HTERT RPE-1 (cell line): ENCODE data around the gene EIF3I.

Source experiments
- in situ Hi-C: fragments of 300-500 bp; cut with MboI; formaldehyde crosslinking; loops from 4 replicates; pipeline ENCODE4 v1.14.3; 2020; ENCODE audit warnings: low sequenced_read_pairs

The EIF3I gene

DNA sequence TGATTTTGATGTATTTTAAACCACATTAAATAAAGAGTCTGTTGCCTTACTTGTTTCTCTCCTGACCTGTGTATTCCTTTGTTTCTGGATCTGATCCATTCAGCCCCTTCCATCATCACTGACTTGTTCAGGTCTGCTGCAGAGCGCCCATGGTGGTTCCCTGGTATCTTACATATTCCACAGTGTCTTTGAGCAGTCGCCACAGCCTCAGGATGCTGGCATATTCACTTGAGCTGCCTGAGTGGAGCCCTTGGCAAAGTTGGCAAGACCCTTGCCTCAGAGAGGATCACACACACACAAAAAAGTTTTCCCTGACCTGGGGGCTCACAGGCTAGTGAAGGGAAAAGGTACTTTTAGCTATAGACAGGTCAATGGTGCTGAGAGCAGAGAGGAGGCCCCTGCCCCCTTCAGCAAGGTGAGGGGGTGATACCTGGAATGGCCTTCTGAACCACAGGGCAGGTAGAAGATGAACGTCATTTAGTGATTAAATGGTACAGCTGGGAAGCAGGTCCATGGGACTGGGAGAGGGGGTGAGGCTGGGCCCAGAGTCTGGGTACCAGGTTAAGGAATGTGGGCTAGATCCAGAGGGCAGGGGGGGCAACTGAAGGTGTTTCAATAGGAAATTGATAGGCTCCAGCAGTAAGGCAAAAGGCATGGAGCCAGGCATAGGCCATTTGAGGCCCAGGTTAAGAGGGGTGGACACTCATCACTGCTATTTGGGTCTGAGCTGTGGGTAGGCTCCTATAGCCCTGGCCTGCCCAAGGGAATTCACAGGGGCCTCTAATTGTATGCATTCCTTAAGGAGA is 23.8 kb upstream of the EIF3I start:
- in situ Hi-C loops = no loop called here

DNA sequence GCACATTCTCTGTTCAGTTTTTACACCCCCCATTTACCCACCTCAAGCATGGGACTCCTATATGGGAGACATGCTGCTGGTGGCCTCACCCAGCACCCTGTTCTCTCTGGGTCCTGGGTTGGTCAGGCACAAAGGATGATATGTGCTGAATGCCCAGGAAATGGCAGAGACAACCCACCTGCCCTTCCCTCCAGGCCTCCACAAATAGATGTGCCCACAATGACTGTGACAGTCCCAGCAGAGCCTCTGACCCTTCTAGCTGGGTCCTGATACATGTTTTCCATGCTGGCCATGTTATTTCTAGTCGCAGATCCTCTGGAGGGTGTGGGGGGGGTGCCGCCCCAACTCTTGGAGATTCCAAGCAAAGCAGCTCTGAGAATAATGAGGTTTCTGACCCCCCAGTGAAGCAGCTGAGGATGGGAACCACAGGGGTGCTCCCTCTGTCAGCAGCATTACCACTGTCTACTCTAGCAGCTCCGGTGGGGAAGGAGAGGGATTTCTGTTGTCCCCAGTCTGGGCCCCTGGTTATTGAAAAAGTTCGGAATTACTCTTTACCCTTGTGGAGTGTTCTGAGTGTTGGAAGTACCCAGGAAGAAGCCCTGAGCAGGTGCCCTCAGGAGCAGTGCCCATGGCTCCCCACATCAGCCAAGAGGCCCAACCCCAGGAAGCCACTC is 23.0 kb upstream of the EIF3I start:
- in situ Hi-C loops = no loop called here

DNA sequence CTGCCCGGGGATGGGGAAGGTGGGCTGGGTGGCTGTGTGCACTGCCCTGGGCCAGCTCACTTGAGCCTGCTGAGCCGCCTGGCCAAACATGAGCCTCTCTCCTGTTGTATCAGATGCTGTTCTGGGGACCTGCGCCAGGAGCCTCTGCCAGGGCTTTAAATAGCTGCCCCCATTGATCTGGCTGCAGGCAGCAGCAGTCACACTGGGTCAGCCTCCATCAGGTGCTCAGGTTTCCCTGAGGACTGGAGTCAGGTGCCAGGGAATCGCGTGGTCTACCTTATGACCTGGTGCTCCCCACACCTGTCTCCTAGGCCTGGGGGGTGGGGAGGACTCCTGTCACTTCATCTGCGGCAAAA is 22.5 kb upstream of the EIF3I start:
- in situ Hi-C loops = no loop called here

DNA sequence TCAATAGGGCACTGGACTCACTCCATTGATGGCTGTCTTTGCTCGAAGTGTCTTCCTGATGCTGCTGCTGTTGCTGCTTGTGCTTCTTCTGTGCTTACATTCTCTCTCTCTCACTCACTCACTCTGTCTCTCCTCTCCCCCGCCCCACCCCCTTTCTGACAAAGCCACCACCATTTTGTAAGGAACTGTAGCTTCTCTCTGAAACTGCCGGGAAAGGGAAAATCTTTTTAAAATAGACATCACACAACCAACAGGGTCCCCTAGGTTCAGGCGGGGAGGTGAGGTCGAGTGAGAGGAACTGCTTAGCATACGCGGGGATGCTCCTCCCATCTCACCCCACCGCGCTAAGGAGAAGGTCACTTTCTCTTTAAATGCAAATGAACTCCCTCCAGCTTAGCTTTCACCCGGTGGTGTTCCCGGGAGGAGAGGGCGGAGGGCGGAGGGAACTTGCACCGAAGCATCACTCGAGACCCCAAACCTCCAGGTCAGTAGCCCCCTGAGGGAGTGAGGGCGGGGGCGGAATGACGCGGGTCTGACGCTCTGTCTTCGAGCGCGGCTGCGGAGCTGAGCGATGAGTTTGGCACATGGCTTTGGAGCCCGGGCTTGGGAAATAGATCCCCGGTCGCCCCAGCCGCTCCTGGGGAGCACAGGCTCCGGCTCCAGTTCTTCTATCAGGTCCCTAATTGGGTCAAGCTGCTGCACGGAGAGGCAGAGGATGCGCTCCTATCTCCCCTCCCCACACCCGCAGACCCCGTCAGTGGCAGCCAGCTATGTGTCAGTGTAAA is 21.8 kb upstream of the EIF3I start, which contains the start of gene CCDC28B:
CCDC28B (plus strand) TSS at position 370 of the 785 bp plus-strand sequence. CDS start 1,341 bp downstream, outside the sequence.
- in situ Hi-C loops = no loop called here

DNA sequence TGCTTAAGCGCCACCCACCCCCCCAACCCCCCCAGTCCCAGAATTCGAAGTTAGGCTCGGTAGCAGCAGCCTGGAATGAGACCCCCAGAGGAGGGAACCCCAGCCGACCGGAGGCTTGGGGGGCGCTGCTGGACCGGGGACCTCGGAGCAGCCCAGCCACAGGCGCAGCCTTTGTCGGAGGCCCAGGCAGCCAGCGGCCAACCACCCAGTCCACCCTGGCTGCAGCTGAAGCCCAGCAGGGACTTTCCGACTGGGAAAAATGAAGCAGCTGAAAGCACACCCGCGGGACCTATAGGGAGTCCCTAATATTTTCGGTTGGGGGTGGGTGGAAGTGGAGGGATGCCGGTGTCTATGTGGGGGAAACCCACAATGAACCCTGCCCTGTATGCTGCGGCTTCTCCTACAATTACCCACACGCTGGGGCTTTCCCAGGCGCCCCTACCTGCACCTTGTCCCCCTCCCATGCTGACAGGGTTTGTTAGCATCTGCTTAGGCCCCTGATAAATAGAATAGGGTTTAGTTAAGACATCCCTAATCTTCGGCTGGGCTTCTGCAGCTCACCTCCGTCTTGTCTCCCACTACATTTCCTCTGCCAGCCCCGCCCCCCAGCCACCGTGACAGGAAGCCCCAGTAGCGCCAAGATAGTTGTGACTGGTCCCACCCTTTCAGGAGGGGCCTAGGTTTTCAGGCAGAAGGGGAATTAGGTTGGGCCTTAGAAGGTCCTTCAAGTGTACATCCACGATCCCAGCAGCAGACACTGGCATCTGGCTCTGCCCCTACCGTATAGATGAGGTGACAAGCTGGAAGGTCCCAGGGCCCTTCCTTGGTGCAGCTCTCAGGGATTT is 21.0 kb upstream of the EIF3I start:
- in situ Hi-C loops = no loop called here

DNA sequence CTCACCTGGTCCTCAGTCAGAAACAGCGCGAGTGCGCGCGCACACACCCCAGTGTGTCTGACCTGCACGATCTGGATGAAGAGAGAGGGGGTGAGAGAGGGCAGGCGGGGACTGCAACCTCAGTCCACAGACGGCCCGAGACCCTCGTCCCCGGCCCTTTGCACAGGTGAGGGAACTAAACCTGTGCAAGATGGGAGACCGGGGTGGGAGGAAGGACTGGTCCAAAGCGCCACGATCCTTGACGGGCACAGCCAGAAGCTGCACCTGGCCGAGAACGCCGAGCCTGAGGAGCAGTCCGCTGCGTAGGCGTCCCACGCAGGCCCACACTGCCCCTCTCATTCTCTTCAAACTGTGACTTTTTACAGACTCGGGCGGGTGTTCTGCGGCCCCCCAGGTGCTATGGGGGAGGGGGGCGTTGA is 17.3 kb upstream of the EIF3I start:
- in situ Hi-C loops = no loop called here

DNA sequence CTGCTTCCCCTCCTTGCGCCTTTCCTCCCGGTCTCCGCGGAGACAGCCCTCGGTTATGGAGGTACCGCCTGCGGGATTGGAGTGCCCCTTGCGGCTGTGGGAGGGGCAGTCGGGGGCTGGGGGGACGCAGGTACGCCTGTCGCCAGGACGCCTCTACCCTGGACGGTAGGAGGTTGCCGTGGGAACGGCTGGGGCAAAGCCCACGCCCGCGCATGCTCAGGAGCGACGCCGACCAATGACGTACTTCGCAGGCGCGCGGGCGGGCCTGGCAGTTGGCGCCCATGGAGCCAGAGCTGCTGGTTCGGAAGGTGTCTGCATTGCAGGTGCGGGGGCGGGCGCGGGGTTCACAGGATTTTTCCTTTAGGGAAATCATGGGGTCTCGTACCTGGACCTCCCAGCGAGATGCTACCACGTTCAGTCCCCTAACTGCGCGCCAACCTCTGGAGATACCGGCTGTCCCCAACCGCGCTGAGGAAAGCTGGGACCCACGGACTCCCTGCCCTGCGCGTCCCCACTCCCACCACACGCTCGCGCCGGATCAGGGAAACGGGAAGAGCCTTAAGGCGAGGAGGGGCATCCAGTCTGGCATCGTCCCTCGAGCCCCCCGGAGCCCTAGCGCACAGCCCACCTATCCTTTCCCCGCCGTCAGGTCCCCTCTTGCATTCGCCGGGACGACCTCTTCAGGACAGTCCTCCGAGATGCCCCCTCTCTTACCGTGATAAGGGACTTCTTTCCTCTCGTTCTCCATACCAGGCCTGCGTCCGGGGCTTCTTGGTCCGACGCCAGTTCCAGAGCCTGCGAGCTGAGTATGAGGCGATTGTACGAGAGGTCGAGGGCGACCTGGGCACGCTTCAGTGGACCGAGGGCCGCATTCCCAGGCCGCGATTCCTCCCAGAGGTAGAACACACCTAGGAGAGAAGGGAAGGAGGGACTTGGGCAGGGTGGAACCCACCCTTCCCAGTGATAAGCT is 16.5 kb upstream of the EIF3I start, which contains the start of gene IQCC:
IQCC (plus strand) TSS at position 271 of the 970 bp plus-strand sequence; CDS start at position 282, 11 bp downstream.
- in situ Hi-C loops = no loop called here

DNA sequence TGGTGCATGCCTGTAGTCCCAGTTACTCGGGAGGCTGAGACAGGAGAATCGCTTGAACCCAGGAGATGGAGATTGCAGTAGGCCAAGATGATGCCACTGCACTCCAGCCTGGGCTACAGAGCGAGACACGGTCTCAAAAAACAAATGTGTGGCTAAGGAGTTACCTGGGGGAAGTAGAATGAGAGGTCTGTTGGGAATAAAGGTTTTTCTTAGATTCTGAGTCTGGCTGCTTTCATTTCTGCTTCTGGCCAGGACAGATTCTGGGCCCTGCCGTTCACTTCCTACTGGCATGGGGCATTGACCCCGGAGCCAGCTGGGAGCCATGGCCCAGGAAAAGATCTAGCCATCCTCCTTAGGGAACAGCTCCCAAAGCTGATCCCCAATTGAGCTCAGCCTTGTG is 13.7 kb upstream of the EIF3I start:
- in situ Hi-C loops = no loop called here

DNA sequence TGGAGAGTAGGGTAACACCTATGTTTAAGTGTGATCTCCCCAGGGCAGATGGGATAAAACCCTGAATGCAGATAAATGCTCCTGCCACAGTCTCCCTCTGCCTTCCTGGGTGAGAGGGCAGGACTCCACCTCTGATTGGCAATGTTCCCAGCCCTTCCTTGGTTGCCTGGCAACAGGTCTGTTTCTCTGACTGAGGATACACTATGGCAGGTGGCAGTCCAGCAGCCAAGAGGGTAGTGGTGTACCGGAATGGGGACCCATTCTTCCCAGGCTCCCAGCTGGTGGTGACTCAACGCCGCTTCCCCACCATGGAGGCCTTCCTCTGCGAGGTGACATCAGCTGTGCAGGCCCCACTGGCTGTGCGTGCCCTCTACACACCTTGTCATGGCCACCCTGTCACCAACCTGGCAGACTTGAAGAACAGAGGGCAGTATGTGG is 13.3 kb upstream of the EIF3I start, which contains the start of gene DCDC2B:
DCDC2B (plus strand) TSS at position 199 of the 438 bp plus-strand sequence; CDS start at position 204, 5 bp downstream.
- in situ Hi-C loops = no loop called here

DNA sequence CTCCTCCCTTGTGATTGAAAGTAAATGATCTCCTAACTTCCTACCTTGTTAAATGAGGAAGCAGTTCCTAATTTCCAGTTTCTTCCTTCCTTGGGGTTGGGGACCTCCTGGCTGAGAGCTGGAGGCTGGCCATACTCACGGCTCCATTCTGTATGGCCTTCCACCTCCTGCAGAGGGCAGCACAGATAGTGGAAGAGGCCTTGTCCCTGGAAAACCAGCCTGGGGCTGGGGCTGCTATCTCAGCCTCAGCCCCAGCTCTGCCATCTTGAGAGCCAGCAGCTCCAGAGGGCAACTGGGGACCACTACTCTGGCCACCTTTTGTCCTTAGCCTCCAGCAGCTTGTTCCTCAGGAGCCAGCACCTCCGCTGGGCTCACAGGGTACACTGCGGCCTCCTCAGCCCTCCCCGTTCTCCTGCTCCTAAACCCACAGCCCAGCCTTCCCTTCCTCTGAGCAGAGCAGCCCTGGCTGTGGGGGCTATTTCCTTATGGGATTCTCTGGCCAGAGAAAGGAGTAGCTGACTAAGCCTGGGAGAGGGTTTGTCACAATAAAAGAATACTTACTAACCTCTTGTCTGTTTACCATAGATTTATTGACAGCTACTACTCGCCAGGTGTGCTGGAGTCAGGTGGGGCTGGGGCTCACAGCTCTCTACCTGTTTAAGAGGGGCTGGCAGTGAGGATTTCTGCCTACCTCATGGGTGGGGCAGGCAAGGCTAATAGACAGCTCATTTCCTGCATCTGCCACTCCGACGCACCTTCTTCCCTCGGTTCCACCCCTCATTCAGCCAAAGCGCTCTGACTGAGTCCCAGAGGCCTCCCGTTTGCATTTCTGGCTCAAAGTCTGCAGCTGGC is 6.4 kb upstream of the EIF3I start:
- in situ Hi-C loops = no loop called here

DNA sequence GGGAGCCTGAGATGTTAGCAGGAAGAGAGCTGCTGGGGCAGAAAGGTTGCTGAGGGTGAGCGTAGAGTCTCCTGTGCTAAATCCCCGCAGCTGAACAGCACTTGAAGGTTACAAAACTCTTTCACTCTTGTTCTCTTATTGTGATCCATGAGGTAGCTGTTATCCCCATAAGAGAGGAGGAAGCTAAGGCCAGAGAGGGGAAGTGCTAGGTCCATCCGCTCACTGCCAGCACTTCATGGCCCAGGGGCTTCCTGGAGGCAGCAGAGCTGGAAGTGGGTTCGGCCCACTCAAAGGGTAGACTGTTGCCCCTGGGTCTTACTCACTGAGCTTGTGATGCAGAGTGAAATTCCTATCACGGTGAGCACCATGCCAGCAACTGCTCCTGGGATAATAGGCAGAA is 5.6 kb upstream of the EIF3I start:
- in situ Hi-C loops = no loop called here

DNA sequence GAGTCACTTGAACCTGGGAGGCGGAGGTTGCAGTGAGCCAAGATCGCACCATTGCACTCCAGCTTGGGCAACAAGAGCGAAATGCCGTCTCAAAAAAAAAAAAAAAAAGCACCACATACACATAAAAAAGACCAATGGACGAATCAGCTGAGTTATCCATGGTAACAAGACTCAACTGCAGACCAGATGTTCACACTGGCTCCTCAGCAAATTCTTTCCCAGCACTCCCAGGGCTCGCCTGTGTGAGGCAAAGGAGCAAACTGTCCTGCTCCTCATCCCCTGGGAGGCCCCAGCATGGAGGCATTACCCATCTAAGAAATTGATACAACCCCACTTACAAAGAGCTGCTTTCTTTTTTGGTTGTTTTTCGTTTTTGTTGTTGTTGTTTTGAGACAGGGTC is 3.2 kb upstream of the EIF3I start:
- in situ Hi-C loops = no loop called here

DNA sequence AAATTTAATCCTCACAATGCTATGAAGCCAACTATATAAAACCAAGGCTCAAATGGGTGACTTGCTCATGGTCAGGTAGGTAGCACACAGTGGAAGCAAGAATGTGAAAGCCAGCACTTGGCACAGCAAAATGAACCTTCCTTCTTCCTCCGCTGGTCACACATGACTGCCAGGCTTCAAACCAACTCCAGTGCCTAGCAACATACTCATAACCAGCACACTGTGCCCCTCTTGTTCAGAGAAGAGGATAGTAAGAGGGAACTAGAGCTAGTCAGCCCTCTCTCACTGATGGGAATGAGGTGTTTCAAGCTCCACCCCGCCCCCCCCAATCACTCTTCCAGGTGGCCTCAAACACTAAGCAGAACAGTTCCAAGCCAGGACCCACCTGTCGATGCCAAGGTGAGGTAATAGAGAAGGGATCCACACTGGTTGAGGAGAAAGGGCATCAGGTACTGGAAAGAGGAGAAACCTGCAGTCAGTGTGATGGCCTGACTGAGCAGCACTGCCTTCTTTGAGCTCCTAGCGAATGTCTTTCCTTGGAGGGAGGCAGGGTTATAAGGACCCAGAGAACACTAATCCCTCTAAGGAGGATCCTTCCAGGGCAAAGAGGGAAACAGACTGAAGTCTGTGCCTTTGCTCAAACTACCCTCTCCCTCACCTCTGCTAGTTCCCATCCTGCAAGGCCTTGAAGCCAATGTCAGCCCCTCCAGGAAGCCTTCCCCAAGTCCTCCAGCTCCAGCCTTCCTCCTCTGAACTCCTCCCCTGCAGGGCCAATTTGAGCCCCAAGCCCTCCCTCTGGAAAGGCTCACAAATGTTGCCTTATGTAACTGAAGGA is 1.2 kb upstream of the EIF3I start:
- in situ Hi-C loops = no loop called here

DNA sequence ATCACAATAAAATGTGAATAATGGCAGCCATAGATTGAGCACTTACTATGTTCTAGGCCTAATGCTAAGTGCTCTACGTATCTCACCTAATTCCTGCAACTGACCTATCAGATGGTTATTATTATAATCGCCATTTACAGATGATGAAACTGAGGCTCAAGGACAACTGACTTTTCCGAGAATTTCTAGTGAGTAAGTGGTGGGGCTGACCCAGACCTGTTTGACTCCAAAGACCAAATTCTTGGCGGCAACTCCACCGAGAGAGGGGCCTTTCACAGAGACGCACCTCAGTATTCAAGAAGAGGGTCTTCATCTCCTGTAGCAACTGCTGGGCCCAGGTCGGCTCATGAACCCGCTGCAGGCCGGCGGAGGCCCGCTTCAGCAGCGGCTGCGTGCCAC is 627 bp upstream of the EIF3I start:
- in situ Hi-C loops = no loop called here

DNA sequence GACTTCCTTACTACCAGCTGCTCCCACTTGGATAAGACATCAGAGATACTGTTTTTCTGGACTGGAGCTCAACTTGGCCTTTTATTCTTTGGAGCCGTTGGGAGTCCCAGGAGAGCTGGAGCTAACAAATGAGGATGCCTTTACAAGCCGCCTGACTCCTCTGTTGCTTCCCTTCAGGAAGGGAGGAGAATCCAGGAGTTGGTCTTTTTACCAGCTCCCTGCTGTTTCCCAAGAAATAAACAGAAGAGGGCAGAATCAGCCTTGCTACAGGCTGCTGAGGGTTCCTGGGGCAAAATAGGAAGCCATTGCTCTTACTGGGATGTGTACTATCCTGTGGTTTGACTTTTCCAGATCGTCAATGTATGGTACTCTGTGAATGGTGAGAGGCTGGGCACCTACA is 1.5 kb downstream of the EIF3I start:
- in situ Hi-C loops = no loop called here

DNA sequence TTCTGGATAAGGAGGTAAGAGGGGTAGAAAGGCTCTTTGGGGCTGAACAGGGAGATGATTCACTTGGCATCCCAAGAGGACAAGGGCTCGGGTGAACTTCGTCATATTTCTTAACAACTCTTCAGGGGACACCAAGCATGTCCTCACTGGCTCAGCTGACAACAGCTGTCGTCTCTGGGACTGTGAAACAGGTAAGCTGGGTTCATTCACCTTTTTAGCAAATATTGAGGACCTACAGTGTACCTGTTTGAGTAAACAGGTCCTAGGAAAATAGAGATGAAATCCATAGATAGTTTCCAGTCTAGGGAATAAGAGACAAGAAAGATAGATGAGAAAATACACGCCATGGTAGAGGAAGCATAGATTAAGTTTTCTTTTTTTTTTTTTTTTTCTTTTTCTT is 2.1 kb downstream of the EIF3I start:
- in situ Hi-C loops = no loop called here

DNA sequence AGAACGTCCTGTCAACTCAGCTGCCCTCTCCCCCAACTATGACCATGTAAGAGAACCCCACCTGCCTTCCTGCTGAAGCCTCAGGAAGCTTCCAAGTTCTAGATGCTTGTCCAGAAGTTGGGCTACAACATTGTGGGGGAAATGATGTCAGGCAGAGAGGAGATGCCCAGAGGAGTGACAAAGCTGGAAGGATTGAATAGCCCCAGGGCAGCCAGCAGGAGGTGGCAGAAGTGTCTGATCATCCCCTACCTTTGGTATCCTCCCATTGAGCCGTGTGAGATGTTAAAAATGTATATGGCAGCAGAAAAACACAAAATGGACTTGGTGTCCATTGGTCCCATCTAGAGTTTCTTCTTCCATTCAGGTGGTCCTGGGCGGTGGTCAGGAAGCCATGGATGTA is 6.6 kb downstream of the EIF3I start:
- in situ Hi-C loops = no loop called here
